HG03342 (cell line): ENCODE measurements around the gene AFF3.
A peak's percentile ranks its signal among the peaks of the same experiment; 100 is the strongest.
"Not testable (repeated sequence)": the region's sequence is repeated elsewhere in the genome, so short reads cannot be mapped to it uniquely, and the experiment has no call there.

Source experiments
- ATAC-seq: cut with Tn5 transposase; IDR thresholded peaks from one replicate; pipeline ENCODE4 v1.9.1; 2021; ENCODE audit warnings: mild to moderate bottlenecking, moderate library complexity; ENCODE audit not compliant: unreplicated experiment

The AFF3 gene

DNA sequence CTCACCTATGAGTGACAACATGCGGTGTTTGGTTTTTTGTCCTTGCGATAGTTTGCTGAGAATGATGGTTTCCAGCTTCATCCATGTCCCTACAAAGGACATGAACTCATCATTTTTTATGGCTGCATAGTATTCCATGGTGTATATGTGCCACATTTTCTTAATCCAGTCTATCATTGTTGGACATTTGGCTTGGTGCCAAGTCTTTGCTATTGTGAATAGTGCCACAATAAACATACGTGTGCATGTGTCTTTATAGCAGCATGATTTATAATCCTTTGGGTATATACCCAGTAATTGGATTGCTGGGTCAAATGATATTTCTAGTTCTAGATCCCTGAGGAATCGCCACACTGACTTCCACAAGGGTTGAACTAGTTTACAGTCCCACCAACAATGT, 9.4 kb upstream of the AFF3 start:
- not testable (repeated sequence) for ATAC-seq

DNA sequence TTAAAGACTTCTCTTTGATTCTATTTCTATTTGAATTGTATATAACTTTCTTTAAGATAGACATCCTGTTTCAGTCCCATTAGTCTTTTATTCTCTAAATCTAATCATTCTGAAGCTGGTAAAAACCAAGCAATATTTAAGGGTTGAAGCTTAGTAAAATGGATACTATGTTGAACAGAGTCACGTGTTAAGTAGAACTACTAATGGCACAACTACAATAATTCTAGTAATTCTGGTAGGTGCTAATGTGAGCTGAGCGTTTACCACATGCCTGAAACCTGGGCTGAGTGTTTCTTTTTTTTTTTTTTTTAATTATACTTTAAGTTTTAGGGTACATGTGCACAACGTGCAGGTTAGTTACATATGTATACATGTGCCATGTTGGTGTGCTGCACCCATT, 8.9 kb upstream of the AFF3 start:
- ATAC-seq = no peak

DNA sequence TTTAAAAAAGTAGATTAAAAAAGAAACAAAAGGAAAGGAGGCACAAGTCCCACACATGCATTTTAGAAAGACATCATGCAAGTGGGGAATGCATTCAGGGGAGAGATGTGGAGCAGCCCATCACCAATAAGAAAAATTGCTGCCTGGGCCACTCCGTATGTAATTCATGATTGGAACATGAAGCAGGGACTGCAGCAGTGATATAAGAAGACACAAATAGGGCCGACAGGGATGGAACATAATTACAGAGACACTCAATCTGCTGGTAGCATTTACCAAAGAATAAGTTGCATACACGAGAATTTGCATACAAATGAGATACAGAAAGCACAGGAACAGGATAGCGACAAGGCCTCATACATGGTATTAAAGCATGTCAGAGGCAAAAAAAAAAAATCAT, 6.5 kb upstream of the AFF3 start:
- no peak for ATAC-seq

DNA sequence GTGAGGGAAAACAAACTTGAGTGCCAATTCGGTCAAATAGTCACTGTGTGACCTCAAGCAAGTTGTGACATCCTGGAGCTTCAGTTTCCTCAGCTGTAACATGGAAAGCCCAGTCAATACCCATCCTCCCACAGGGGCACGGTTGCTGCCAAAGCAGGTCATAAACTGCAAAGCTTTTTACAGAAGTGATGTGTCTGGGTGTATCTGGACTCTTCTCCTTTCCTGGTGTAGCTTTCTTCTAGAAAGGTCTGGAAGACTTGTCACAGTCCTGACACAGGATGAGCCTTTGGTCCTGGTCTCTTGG, 4.2 kb upstream of the AFF3 start:
- no peak for ATAC-seq

DNA sequence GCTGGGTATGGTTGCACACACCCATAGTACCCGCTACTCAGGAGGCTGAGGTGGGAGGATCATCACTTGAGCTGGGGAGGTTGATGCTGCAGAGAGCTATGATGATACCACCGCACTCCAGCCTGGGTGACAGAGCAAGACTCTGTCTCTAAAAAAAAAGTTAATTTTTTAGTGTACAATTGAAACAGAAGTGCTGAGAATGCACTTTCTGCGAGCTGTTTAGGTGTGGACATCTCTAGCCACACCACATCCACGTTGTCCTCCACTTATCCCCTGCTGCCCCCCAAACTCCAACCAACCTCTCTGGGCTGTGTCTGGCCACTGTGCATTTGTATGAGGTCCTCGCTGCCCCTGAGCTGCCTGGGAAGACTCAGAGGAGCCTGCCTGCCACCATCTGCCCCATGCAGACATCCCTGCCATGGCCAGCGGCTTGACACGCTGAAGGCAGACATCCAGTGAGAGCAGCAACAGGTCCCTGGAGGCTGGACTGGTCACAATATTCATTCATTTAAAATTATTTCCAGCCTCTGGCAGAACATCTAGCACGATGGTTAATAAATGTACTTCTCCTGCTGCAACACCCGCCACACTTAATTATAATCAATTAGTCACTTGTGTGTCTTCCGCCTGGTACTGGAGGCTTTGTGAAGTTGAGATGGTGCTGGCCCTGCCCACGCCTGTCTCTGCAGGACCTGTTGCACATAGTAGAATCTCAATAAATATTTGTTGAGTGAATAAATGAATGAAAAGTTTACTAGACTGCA, 3.7 kb upstream of the AFF3 start:
- ATAC-seq = no peak

DNA sequence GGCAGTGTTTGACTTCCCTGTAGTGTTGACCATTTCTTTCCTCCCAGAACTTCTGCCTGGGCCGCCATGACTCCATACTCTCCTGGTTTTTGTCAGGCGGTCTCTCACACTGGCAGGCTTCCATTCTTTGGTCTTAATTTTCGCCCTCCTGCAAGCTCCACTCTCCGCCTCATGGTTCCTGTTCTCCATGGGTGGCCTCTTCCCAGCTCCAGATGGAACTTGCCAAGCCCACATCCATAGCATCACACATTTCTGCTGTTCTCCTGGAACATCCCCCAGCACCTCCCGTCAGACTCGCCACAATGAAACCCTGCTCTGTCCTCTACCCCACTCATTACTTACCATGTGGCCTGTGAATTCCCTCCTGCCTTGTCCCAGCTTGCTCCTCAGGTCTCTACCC, 896 bp upstream of the AFF3 start:
- ATAC-seq = no peak

DNA sequence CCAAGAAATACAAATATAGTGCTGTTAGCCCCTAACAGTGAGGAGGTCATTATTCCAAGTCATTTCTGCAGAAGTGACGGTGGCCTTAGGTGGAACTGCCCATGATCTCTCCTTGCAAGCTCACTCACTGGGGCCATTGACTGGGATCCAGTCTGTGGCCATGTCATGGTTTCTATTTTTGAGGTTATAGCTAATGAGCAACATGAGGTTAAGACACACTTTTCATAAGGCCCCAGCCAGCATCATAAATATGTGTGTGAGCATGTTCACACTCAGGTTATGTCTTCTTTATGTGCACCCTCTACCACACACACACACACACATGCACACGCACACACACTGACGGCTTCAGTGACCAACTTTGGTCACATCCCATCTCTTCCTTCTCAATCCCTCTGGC, 484 bp downstream of the AFF3 start:
- no peak for ATAC-seq

DNA sequence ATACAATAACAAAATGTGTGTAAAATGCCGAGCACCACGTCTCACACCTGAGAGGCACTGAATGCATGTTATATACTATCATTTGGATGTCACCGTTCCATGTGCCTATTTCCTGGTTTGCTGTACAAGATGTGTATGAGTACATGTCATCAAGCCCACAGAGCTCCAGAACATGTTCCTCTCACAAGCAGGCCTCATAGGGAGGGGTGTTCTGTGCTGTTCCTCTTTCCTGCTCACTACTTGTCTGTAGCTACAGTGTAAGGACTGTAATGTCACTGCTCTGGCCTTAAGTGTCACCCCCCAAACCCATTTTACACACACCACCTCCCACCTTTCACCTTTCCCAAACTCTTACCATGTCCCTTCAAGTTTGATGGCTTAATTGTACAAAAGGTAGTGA, 1.8 kb downstream of the AFF3 start:
- ATAC-seq = no peak

DNA sequence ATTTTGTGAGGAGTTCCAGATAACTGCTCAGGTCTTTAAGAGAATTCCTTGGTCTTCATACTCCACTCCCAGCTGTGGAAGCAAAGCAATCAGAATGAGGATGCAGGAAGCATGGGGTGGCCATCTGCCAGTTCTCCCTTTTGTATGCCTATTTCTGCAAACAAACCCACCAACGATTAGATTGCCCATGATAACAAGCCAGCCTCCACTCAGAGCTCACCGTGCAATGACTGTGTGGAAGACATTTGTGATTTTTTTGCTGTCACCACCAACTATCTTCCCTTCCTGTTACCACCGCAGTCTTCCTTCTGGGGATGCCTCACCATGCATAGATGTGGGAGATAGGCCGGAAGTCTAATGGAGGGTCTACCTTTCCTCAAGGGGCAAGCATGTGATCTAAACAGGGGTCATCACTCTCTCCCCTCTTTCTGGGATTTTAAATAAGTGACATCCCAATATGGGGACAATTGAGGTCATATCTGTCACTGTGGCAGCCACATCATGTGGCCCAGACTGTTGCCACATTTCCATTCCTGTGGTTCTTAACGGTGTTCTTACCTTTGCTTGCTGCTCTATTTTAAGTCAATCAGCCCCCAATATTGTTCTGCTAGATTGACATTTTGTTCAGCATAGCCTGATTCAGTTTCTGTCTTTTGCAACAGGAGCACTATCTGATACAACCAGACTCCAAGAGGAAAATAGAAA, 4.4 kb downstream of the AFF3 start:
- ATAC-seq = no peak

DNA sequence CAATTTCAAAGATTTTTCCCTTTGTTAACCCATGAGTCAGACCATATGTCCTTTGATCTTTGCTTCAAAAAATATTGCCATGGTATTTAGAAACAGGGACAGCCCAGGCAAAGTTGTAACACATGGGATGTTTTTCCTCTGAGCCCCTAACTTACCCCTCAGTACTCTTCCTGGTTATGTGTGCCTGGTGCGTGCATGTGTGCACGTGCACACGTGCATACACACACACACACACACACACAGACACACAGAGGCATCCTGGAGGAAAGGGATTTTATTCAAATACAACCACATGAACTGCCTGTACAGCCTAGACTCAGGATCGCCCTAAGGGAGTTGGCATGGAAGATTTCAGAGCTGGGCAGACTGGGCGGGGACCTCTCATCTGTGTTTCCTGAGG, 5.1 kb downstream of the AFF3 start:
- no peak for ATAC-seq

DNA sequence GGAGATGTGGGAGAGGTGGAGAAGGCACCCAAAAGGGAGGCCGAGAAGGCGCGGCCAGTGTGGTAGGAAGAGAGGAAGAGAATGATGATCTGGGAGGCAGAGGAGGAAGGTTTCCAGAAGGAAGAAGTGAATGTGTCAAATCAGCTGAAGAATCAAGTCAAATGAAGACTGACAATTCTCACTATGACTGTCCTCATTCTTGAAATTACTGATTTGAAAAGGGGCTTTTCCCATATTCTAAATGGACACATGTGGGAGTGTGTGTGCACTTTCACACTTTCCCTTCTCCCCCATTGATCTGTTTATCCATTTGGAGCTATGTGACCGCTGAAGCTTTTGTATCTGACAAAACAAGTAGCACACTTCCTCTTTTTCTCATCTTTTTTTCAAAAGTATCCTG, 6.1 kb downstream of the AFF3 start:
- ATAC-seq = peak; percentile 65

DNA sequence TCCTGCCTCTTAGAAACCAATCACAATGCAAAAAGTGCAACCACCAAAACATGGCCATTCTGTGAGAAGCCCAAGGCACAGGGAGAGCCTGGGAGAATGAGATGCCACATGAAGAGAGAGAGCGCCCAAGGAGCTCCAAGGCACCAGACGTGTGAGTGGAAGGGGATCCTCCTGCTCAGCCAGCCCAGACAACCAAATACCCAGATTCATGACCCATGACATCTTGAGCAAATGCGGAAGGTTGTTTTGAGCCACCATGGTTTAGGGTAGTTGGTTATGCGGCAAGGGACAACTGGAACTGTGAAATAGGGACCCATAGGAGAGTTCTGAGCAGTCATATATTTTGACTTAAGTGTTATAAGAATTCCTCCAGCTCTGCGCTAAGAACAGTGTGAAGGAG, 7.0 kb downstream of the AFF3 start:
- no peak for ATAC-seq

DNA sequence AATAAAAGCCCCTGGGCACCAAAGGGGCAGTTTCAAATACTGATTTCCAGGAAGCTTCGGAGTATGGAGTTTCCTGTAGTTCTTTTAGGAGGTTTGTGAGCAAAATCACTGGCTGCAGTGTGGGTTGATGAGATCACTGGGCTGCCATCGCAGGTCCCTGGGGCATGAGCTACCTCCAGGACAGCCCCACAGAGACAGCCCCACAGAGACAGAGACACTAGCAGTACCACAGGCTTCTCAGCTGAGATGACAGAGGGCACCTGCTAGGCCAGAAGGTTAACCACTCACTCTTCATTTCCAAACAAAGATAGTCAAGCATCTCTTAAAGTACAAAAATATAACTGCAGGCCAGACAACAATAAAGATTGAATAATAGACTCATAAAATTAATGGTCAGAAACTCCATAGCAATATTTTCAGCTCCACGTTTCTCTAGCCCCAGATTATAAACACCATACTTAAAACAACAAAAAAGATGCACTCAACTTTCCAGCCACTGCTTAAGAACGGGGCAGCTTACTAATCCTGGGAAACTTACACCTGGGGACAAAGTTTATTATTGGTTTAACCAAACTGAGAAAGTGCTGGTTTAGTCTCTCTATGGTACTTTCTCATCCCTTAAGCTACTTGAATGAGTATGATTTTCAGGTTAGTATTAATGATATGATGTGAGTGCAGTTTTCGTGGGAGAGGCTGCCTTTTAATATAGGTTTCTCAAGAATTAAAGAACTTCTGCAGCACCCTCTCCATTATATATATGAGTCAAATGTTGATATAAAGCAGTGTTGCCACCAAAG, 11.6 kb downstream of the AFF3 start:
- ATAC-seq = no peak

DNA sequence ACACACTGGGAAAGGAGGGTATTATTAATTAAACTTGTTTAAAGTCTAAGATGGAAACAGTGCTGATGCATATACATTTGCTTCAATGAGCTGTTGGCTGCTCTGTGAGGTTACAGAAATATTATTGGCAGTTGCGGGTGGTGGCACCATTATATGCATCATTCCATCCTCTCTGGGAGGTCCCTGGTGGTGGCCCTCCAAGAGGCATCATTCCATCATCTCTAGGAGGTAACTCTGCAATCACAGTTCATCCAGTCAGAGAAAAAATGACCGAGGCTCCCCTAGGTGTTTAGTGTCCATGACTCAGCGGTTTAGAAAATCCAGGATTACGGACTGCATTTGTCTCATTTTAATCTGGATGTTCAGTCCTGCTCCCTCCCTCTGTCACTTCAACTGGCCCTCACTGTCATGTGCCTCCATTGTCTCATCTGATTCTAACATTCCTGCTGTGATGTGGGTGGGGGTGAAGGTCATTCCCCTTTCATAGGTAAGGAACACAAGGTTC, 15.4 kb downstream of the AFF3 start:
- ATAC-seq = no peak

DNA sequence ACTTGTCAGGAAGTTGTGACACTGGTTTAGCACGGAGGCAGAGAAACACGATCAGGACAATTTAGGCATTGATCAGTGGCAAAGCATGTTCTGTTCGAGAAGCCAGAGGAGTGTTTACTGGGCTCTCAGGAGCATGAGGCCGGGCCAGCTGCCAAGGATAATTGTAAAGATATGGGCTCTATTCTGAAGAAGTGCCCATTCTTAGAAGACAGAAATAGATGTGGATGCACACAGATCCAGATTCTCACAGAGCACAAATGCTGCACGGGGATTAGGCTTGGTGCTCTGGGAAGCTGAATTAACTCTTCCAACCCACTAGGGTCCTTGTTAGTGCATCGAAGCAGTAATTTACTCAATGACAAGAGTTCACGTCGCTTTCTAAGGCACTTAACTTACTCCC, 16.2 kb downstream of the AFF3 start:
- ATAC-seq = no peak

DNA sequence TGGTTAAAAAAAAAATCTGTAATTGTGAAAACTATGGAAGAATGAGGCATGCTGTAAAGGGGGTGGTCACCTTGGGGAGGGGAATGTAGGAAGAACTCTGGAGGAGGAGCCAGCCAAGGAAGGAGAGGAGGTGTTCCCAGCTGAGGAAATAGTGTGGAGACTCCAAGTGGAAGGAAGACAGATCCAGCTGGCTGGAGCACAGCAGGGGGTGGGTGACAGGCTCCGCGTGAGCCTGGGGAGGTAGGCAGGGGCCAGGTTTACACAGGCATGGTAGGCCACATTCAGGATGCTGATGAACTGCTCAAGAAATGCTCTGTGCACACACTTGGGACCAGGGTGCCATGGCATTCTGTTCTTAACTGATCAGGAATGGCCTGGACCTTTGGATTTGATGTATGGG, 16.8 kb downstream of the AFF3 start:
- no peak for ATAC-seq

DNA sequence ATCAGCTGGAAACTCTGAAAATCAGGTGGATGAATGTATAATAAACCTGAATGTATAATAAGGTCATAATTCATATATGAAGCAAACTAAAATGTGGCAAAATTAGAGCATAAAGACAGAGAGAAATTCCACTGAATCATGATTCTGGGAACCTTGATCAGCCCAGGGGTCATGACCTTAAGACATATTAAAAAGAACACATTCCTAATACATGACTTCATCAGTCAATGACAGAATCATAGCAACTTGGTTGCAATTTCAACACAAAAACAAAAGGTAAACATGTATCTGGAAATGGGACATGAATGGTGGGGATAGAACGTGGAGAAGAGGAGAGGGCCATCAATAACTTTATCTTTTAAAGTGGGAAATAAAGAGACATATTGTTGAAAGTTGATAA, 17.6 kb downstream of the AFF3 start:
- no peak for ATAC-seq

DNA sequence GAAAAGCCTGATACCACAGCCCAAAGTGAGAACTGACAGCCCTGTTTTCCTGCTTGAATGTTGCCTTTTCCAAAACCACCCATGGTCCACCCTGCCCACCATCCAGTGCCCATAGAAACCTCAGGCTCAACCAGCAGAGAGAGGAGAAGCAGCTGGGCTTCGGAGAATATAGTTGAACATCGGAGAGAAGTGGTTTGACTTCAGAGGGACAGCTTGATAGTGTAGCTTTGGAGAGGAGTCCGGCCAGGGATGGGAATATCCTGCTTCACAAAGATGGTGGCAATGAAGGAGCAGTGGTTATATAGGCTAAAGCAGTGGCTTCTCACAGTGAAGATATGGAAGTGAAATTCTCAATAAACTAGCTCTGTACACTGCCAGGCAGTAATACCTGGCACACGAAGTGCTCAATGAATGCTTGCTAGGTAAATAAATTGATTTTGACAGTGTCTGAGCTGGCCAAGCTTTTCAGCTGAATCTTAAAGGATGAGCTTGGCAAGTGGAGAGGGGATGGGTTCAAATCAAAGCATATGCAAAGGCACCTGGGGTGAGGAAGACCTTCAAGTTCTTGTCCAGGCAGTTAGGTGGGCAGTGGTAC, 21.2 kb downstream of the AFF3 start:
- ATAC-seq = no peak

DNA sequence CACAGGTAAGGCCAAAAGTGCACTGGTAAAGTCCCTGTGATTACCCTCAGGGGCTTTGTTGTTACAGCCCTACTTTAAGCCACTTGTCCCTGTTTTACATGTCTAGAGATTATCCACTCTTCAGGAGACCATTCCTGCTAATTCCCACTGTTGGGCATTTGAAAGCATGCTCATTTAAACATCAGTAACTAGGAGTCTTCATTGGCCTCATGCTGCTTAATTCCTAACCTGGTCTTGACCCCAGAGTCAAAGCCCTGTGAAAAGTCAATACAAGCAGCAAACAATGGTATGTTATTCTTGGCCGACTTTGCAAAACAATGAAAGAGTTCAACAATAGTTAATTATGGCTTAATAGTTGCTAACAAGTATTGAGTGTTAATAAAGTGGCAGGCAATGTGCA, 23.2 kb downstream of the AFF3 start:
- no peak for ATAC-seq

DNA sequence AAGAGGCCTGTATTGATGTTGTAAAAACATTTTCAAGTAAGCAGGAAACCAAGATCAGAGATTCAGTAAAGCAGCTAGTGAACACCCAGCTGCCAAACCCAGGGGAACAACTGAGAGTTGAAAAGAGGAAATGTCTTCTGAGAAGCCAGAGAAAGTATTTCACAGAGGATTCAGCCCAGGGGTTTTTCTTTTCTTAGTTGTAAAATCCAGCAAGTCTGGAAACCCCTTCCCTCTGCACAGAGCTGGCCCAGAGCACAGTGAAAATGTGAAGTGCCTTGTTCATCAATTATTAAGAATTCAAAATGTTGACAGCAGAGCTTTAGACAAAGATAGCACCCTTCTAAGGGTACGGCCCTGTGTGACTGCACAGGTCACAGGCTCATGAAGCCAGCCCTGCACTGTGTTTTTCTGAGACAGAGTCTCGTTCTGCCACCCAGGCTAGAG, 28.4 kb downstream of the AFF3 start:
- ATAC-seq = peak; percentile 84

DNA sequence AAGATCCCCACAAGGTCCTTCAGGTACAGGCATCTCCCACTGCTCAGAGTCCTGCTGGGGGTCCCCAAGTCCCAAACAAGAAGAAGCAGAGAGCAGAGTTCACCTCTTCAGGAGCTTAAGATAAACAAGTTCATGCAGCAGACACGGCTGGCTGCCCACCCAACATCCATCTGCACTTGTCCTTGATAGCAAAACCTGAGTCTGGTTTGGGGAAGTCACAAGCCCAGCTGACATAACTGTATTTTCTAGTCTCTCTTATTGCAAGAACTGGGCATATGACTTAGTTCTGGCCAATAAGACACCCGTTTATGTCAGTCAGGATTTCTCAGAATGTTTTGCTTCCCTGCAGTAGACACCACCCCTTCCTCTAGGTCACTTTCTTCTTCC, 31.8 kb downstream of the AFF3 start:
- no peak for ATAC-seq
